Fibroblast of gingiva (primary cell): ENCODE results near the gene REL.
"Not testable (repeated sequence)": the region's sequence is repeated elsewhere in the genome, so short reads cannot be mapped to it uniquely, and the experiment has no call there.

Experiments
- DNase-seq: peaks from one replicate; pipeline ENCODE4 v3.0.0-alpha.2; 2011; ENCODE audit warnings: low read depth

REL gene

DNA sequence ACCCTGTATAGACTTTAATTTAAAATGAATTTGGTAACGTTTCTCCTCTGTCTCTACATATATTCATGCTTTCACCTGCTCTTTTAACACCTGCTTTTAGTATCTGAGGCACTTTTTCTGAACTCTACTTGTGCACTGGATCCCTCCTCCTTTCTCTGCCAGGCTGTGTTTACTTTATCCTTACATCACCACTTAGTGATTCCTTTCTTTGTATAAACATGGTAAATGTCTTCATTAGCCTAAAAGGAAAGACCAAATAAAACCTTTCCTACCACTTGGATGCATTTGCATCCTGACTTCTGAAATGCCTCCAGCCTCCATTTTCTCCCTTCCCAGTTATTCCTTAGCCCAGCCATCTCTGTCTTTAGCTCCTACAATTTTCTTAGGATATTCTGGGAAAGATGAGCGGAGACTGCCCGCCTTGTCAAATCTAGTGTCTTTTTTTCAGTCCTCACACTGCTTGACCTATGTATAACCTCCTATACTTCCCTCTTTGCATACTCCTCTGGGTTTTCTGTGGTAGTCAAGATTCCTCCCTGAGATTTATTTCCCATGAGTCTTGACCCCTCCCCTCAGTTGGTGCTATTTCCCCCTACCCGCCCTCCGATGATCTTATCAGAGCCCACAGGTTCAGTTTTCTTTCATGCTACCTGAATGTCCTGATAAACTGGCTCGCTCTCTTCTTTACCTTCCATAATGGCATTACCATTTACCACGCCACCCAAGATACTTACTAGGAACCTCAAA is 44.8 kb downstream of the REL start:
- DNase-seq: peak; percentile 17

DNA sequence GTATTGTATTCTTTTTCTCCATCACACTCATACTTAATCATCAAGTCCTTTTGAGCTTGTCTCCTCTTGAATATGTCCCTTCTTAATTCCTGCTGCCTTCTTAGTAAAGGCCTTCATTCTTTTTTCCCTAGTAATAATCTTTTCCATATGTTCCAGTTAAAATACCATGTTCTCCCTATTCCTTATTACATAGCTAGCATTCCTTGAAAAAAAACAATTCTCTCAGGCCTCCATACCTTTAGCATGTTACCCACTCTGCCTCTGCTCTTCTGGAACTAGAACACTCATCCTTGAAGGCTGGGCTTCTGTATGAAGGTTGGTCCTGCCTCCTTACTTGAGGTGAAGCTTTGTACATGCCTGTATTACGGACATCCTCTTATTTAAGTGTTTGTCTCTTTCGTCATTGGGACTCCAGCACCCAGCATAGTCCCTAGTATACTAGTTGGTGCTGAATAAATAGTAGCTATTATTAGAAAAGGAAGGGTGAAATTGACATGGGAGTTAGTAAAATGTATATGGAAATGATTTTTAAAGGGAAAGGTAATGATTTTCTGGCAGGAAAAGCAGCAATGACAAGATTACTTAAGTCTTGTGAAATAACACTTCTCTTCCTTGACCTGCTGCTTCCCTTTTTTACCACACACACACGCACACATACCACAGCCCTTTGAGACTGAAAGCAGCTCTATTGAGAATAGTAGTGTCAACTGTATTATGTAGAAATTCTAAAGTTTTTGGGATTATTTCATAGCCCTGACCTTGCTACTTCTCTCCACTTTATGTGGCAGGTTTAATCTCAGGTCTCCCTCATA is 45.6 kb downstream of the REL start:
- DNase-seq: peak; percentile 64

DNA sequence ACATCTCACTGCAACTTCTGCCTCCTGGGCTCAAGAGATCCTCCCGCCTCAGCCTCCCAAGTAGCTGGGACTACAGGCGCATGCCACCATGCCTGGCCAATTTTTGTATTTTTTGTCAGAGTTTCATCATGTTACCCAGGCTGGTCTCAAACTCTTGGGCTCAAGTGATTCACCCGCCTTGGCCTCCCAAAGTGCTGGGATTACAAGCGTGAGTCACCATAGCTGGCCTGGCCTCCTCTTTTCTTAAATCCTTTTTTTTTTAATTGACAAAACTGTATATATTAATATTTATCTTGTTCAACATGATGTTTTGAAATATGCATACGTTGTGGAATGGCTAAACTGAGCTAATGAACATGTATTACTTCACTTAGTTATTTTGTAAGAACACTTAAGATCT is 50.7 kb downstream of the REL start:
- DNase-seq: not testable (repeated sequence)

DNA sequence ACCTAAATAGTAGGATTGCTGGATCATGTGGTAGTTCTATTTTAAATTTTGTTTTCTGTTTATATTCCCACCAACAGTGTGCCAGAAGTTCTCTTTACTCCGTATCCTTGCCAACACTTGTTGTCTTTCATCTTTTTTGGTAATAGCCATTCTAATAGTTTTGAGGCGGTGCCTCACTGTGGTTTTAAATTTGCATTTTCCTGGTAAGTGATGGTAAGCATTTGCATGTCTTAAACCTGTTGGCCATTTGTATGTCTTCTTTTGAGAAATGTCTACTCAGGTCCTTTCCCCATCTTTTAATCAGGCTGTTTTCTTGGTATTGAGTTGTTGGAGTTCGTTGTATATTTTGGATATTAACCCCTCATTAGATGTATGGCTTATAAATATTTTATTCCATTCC is 51.6 kb downstream of the REL start:
- DNase-seq: no peak

DNA sequence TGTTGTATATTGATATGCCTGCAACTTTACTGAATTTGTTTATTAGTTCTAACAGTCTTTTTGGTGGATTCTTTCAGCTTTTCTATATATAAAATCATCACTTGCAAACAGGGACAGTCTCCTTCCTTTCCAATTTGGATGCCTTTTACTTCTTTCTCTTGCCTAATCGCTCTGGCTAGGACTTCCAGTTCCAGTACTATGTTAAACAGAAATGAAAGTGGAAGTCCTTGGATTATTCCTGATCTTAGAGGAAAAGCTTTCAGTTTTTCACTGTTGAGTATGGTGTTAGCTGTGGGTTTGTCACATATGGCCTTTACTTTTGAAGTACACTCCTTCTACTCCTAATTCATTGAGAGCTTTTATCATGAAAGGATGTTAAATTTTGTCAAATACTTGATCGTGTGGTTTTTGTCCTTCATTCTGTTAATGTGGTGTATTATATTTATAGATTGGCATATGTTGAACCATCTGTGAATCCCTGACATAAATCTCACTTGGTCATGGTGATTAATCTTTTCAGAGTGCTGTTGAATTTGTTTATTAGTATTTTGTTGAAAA is 52.9 kb downstream of the REL start:
- DNase-seq: peak; percentile 36

DNA sequence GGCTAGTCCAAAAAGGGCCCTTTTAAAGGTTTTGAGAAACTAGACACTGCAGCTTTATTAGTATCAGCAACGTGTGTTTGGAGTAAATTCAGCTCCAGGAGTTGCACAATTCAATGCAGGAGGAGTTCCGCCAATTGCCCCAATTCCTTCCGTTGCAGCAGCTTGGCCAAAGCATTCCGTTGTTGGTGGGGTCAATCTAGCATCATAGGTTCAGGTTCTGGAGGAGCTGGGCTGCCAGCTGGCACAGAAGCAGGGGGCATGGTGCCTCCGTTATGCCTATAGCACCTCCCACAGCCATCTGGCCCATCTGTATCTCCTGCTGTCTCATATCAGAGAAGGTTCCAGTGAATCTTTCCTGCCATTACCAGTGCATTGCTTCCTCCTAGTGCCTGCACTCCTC is 55.4 kb downstream of the REL start:
- DNase-seq: peak; percentile 16

DNA sequence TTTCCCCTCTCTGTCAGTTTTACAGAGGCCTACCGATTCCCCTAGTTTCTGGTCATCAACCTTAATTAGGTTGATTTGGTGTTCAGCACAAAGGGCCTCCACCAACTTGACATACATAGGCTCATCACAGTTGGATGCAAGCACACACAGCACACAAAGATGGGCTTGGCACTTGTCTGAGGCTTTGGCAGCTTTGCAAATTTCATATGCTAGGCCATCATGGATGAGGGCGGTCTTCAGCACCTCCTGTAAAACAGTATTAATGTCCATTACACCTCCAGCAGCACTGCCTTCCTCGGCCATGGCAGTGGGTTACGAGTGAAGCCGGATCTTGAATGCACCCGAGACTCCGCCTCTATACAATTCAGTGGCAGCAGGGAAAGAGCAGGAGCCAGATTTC is 56.9 kb downstream of the REL start:
- no peak for DNase-seq

DNA sequence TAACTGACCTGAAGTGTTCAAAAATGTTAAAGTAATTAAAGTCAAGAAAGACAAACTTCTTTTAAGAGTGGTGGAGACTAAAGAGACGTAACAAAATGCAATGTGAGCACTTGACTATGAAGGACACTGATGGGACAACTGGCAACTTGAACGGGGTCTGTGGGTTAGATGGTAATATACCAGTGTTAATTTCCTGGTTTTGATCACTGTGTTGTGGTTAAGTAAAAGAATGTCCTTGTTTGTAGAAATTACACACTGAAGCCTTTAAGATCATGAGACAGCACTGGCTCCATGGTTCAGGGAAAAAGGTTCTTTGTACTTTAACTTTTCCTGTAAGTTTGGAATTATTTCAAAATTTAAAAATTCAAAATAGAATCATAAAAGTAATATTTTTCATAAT is 58.2 kb downstream of the REL start:
- DNase-seq: no peak

DNA sequence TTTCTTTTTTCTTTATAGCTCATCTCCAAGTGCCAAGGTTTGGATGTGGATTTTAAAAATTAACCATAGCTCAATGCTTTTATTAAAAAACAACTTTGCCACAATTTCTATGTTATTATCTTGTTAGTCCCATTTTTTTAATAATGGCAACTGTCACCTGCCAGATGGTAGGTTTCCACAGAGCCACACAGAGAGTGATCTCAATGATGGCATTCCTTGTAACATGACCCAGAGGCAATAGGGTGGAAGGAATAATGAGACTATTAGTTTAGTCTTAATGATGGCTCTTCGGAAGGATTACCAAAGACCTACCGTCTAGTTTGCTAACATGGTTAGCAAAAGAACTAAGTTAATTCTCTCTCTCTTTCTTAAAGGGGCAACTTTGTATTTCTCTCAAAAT is 64.0 kb downstream of the REL start:
- DNase-seq: no peak

DNA sequence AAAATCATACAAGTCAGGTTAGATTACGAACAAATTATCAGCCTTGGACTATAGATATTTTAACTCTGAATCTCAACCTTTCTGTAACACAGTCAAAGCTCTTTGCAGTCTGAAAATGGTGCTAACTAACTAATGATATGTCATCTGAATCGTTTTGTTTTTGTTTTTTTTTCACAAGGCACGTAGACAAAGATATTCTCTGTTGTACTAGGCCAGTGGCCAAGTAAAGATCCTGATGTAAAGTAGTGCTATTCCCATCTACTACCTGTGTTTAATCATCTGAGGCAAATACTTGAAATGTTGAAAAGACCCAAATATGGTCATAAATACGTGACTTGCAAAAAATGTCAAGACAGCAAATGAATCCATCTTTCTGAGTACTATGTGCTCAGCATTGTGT is 65.7 kb downstream of the REL start:
- no peak for DNase-seq

DNA sequence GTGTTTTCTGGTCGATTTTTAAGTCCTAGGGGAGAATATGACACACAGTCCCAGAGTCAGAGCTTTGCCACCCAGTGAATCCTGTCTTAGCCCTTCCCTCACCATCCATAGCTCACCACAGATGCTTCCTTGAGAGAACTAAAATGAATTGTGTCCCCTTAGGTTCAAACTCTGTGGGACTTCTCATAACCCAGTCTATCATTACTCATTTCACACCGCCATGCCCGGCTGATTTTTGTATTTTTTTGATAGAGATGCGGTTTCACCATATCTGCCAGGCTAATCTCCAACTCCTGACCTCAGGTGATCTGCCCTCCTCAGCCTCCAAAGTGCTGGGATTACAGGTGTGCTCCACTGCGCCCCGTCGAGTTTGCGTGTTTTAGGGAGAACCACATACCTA is 66.8 kb downstream of the REL start:
- no peak for DNase-seq

DNA sequence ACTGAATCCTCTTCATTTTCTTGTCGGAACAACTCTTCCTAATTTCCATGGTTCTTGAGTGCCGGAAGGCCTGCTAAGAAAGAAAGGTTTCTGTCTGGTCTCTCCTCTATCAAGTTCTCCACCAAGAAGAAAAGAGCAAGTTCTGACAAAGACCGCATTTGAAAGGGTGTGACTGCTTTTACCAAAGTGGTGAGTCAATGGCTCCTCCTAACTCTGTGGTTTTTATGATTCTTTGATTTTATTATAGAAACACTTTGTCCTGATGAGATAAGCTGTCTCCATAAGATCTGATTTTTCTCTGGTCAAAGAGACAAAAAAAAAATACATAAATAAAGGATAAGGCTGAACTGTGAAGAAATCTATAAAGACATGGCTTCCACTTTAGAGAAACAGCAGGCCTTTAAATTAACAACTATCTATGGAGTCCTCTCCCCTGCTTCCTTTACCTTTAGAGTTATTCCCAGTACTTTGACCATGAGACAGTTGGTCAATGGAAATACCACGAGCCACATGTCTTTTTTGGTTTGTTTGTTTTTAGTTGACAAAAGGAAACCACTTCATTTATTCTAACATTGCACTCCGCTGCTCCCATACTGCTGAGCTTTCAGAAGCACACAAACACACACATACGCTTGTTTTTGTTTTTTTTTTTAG is 67.7 kb downstream of the REL start:
- no peak for DNase-seq

DNA sequence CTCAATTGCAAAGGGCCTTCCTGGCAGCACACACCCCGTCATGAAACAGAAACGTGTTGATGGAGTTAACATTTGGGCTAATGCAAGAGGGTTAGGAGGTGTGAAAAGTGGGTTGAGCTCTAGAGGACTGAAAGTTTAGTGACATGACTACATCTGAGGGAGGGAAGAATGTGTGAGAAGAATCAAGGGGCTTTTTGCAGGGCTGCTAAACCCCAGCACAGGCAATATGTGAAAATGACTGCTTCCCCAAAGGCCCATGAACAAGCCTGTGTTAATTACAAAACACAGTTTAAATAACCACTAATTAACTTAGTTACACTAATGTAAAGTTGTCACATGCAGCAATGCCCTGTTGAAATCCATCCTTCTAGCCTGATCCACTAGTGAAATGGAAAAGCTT is 72.8 kb downstream of the REL start:
- no peak for DNase-seq

DNA sequence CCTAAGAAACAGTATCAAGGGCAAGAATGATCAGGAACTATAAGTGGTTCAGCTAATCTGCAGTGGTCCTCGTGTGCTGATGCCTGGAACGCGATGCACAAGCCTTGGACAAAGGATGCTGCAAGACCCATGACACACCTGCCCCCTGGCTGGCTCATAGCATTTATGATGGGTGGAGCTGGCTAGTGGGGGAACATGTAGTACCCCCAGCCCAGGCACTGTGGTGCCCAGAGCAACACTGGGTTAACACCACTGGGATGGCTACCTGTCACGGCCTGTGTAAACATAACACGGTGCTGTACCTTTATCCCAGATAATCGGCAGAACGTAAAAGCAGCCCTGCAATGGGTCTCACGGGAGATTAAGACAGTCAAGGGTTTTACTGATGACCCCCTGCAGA is 75.8 kb downstream of the REL start:
- no peak for DNase-seq

DNA sequence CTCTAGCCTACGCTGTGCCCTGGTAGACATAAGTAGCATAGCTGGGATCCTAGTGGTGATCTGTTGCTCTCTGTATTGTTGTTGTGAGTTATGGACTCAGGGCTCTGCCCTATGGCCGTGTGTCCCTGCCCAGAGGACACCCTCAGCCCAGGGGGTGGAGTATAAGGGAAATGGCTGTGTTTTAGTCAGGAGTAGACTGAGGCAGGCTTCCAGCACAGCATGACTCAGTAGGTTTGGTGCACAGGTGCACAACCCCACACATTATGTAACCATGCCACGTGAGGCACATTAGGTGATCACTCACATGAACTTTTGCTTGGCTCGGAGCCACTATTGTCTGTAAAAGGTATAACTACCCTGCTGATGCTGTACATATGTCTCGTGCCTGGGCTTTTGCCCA is 76.3 kb downstream of the REL start:
- no peak for DNase-seq

DNA sequence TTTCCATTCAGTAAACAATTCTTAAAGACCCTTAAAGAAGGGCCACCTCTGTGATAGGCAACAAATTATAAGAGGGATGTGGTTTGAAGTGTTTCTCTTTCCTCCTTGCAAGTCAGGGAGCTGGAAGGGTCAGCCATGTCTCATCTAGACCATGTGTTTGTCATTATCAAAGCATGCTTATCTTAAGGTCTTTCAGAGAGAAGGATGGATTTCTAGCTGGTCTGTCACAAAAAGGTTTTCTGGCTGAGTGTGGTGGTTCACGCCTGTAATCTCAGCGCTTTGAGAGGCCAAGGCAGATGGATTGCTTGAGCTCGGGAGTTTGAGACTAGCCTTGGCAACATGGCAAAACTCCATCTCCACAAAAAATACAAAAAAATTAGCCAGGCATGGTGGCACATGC is 77.0 kb downstream of the REL start:
- DNase-seq: peak; percentile 14

DNA sequence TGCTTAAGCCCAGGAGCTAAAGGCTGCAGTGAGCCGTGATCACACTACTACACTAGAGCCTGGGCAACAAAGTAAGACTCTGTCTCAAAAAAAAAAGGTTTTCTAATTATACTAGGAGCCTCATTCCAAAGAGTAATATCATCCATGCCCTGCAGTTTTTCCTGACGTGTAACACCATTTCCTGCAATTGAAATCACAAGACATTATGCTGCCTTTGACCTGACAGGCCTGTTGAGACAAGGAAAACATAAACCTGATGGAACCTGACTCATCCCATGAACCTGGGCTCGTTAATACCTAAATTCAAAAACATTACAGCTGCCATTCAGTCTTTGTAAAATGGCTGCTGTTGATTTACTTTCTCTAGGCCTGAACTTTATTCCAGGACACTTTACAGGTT is 77.4 kb downstream of the REL start:
- DNase-seq: peak; percentile 26

DNA sequence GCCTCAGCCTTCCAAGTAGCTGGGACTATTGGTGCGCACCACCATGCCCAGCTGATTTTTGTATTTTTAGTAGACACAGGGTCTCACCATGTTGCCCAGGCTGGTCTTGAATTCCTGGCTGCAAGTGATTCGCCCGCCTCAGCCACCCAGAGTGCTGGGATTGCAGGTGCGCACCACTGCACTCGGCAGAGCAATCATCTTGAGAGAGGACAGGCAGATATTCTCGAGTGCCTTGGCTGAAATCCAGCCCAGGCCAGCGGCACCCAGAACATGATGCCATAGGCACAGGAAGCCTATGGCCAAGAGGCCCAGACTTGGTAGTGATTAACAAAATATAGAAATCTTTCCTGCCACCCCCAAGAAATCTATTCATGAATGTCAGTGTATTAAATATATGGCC is 78.1 kb downstream of the REL start:
- no peak for DNase-seq

DNA sequence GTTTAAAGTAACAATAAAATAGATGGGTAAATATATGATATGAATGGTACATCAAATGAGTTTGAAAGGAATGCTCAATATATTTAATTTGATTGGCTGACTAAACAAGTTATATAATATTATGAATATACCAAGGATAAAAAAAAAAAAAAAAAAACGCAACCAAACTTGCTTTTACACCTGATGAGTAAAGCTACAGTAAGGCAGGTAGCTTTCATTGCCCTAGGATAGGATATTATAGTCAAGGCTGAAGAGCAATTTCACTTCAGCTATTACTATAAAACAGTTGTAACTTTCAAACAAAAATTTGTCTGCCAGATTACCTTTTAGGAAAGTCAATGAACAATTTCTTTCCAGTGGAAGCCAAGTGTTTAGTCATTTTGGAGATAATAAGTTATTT is 79.3 kb downstream of the REL start:
- no peak for DNase-seq

DNA sequence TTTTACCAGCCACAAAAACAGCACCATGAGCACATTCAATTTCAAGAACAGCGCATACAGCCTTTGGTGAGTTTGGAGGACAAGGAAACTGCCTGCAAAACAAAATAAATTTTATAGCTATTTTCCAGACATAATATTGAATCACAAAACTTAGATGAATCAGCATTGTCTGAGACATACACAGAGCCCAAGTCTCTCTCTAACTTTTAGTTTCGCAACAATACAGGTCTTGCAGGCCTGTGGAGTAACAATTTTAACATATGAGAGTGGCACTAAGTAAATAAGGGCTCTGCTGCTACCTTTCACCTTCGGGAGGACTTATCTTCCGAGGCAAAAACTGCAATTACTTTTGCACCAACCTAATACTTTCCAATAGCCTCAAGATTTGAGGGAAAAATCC is 80.1 kb downstream of the REL start:
- DNase-seq: peak; percentile 48

DNA sequence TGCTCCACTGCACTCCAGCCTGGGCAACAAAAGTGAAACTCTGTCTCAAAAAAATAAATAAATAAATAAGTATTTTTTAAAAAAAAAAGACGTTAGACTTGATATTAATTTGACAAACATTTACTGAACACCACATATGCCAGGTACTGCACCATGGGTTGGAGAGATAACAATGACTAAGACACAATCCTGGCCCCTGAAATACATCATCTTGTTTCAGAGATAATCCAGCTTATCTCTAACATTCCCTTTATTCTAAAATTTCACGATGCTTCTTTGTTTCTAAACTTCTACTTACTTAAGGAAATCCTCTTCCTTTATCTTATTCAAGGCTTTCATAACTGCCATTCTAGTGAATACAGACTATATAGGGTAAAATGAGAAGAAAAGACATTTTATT is 81.2 kb downstream of the REL start:
- no peak for DNase-seq

DNA sequence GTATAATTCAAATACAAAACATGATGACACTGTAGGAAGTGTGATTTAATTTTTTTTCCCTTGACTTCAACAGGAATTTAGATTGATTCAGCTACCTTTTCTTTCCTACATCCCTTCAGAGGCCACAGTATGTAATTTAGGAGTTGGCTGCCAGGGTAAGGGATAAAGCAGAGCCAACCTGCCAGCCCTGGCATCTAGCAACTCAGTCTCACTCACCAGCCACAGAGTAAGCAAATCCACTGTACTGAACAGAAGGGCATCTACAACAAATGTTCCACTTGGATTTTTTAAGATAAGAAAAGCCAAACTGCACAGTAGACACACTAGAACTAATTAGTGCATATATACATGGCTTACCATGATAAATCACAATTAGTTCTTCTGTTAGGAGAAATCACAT is 81.8 kb downstream of the REL start:
- DNase-seq: no peak
